HepG2 (cell line): Measurements from ENCODE around the gene SIRT7. TPM values are rescaled to one million over a fixed set of nuclear protein-coding genes. Genes with fewer than 3 reads are reported as not detected.

Source experiments
- ASH2L ChIP-seq: fragments of 300-600, 200-600 bp; sonication (generic); IDR thresholded peaks from 2 replicates; pipeline ENCODE4 v1.7.0; 2017; ENCODE audit warnings: low read depth, mild to moderate bottlenecking, moderate library complexity, mixed read lengths, low read length; ENCODE audit not compliant: insufficient read length
- CHD4 ChIP-seq: fragments of 200-600 bp; sonication (generic); IDR thresholded peaks from 2 replicates; pipeline ENCODE4 v1.7.0; 2017; ENCODE audit warnings: mild to moderate bottlenecking, low read length, borderline replicate concordance
- HIC2 ChIP-seq: sonication (generic); formaldehyde crosslinking; IDR thresholded peaks from 2 replicates; pipeline ENCODE4 v1.9.0; 2022; ENCODE audit warnings: low read depth, missing genetic modification reagents
- LCORL ChIP-seq, 2 experiments: fragments of 450-650 bp in 1 of 2; sonication (generic) in 1 of 2; formaldehyde crosslinking in 1 of 2; IDR thresholded peaks; 2 replicates each; pipeline versions ENCODE4 v1.5.0 to v1.6.1; 2017 to 2020; ENCODE audit warnings: antibody characterized with exemption in 1 of 2, missing genetic modification reagents in 1 of 2
- SMARCC2 ChIP-seq: fragments of 450-650 bp; IDR thresholded peaks from 2 replicates; pipeline ENCODE4 v1.6.1; 2017; ENCODE audit warnings: antibody characterized with exemption, mild to moderate bottlenecking
- SOX5 ChIP-seq: IDR thresholded peaks from 2 replicates; pipeline ENCODE4 v1.6.1; 2016; ENCODE audit warnings: borderline replicate concordance
- SSRP1 ChIP-seq: IDR thresholded peaks from 2 replicates; pipeline ENCODE4 v1.6.1; 2016; ENCODE audit warnings: control low read depth
- TCF7 ChIP-seq: sonication (generic); IDR thresholded peaks from 2 replicates; pipeline ENCODE4 v1.6.1; 2016; ENCODE audit warnings: antibody characterized with exemption, low read depth
- TOE1 ChIP-seq: sonication (generic); formaldehyde crosslinking; IDR thresholded peaks from 2 replicates; pipeline ENCODE4 v1.4.0; 2020; ENCODE audit warnings: mild to moderate bottlenecking, missing genetic modification reagents
- ZFP36L1 ChIP-seq: sonication (generic); formaldehyde crosslinking; IDR thresholded peaks from 2 replicates; pipeline ENCODE4 v1.8.0; 2022; ENCODE audit warnings: mild to moderate bottlenecking, missing genetic modification reagents, moderate library complexity
- ZNF782 ChIP-seq: sonication (generic); formaldehyde crosslinking; IDR thresholded peaks from 2 replicates; pipeline ENCODE4 v1.4.0; 2020; ENCODE audit warnings: missing genetic modification reagents, mild to moderate bottlenecking, borderline replicate concordance
- ZUFSP ChIP-seq: sonication (generic); formaldehyde crosslinking; IDR thresholded peaks from 2 replicates; pipeline ENCODE4 v1.9.0; 2021; ENCODE audit warnings: missing genetic modification reagents, mild to moderate bottlenecking, borderline replicate concordance
- polyA plus RNA-seq, 8 experiments: library from polyadenylated mRNA; depleted of rRNA in 3 of 8; stranded (reverse) in 7 of 8; unstranded in 1 of 8; fragments of >200 nt; fragmentation: Illumina TruSeq in 4 of 8; extraction: Trizol in 4 of 8; gene quantifications; 2 replicates each; pipeline versions ENCODE4 v1.2.1 to v1.2.3, GENCODE V29; 2011 to 2016; ENCODE audit warnings: low read depth in 4 of 8, missing spikeins in 1 of 8, mixed read lengths in 1 of 8; ENCODE audit not compliant: insufficient read depth in 1 of 8
- total RNA-seq, 5 experiments: library from RNA; depleted of rRNA; stranded (reverse); fragments of >200 nt; fragmentation: Illumina TruSeq; extraction: Trizol; gene quantifications; 2 replicates each; pipeline ENCODE4 v1.2.3, GENCODE V29; 2016; ENCODE audit warnings: low read depth in 1 of 5
- TF ChIP-seq, protein P1 (sequence below): sonication (generic); formaldehyde crosslinking; IDR thresholded peaks from 2 replicates; pipeline ENCODE4 v1.4.0; 2020; ENCODE audit warnings: missing genetic modification reagents, mild to moderate bottlenecking, borderline replicate concordance
- TF ChIP-seq, protein P2 (sequence below): sonication (generic); formaldehyde crosslinking; IDR thresholded peaks from 2 replicates; pipeline ENCODE4 v1.5.0; 2020; ENCODE audit warnings: missing genetic modification reagents
- TF ChIP-seq, protein P3 (sequence below): sonication (generic); formaldehyde crosslinking; IDR thresholded peaks from 2 replicates; pipeline ENCODE4 v1.4.0; 2020; ENCODE audit warnings: missing genetic modification reagents
- TF ChIP-seq, protein P4 (sequence below): sonication (generic); IDR thresholded peaks from 2 replicates; pipeline ENCODE4 v1.6.1; 2016; ENCODE audit warnings: low read depth, borderline replicate concordance
- TF ChIP-seq, protein P5 (sequence below): sonication (generic); formaldehyde crosslinking; IDR thresholded peaks from 2 replicates; pipeline ENCODE4 v1.8.0; 2022; ENCODE audit warnings: mild to moderate bottlenecking, missing genetic modification reagents, moderate library complexity

The SIRT7 gene
- total and polyA plus RNA-seq, 2 of the 13 experiments (the other 11 are each of a cell fraction or from before 2014, with no cell fraction given) = 8.3 to 24.8 TPM

GRCh38 chr17:81961521-81962498 is 43.8 kb upstream of the SIRT7 start (continued):
- TF ChIP-seq ZFP36L1 (CRISPR knock-in tag) = no peak
- TF ChIP-seq ZUFSP (CRISPR knock-in tag) = no peak
- TF ChIP-seq HIC2 = no peak; the same call in 1 of the 2 replicates
- TF ChIP-seq, protein P1, sequence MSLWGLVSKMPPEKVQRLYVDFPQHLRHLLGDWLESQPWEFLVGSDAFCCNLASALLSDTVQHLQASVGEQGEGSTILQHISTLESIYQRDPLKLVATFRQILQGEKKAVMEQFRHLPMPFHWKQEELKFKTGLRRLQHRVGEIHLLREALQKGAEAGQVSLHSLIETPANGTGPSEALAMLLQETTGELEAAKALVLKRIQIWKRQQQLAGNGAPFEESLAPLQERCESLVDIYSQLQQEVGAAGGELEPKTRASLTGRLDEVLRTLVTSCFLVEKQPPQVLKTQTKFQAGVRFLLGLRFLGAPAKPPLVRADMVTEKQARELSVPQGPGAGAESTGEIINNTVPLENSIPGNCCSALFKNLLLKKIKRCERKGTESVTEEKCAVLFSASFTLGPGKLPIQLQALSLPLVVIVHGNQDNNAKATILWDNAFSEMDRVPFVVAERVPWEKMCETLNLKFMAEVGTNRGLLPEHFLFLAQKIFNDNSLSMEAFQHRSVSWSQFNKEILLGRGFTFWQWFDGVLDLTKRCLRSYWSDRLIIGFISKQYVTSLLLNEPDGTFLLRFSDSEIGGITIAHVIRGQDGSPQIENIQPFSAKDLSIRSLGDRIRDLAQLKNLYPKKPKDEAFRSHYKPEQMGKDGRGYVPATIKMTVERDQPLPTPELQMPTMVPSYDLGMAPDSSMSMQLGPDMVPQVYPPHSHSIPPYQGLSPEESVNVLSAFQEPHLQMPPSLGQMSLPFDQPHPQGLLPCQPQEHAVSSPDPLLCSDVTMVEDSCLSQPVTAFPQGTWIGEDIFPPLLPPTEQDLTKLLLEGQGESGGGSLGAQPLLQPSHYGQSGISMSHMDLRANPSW (CRISPR knock-in tag) = no peak
- peak; percentile 6 for TF ChIP-seq ASH2L
- TF ChIP-seq ZNF782 (CRISPR knock-in tag) = no peak
- no peak for TF ChIP-seq SOX5 (CRISPR knock-in tag)
- TF ChIP-seq, protein P2, sequence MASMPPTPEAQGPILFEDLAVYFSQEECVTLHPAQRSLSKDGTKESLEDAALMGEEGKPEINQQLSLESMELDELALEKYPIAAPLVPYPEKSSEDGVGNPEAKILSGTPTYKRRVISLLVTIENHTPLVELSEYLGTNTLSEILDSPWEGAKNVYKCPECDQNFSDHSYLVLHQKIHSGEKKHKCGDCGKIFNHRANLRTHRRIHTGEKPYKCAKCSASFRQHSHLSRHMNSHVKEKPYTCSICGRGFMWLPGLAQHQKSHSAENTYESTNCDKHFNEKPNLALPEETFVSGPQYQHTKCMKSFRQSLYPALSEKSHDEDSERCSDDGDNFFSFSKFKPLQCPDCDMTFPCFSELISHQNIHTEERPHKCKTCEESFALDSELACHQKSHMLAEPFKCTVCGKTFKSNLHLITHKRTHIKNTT = no peak
- TF ChIP-seq SMARCC2 = no peak
- TF ChIP-seq CHD4 = no peak
- TF ChIP-seq SSRP1 = 0 out of 2 replicates have a peak, but pooled peaks have one; percentile 26
- TF ChIP-seq TOE1 (CRISPR knock-in tag) = no peak; the same call in 1 of the 2 replicates
- TF ChIP-seq TCF7 = no peak
- TF ChIP-seq LCORL (IDR thresholded peaks at IDR 0.05) = no peak
- TF ChIP-seq LCORL (CRISPR knock-in tag; IDR thresholded peaks at IDR 0.05) = no peak
- TF ChIP-seq, protein P3, sequence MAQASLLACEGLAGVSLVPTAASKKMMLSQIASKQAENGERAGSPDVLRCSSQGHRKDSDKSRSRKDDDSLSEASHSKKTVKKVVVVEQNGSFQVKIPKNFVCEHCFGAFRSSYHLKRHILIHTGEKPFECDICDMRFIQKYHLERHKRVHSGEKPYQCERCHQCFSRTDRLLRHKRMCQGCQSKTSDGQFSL = no peak
- TF ChIP-seq, protein P4, sequence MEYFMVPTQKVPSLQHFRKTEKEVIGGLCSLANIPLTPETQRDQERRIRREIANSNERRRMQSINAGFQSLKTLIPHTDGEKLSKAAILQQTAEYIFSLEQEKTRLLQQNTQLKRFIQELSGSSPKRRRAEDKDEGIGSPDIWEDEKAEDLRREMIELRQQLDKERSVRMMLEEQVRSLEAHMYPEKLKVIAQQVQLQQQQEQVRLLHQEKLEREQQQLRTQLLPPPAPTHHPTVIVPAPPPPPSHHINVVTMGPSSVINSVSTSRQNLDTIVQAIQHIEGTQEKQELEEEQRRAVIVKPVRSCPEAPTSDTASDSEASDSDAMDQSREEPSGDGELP = peak; percentile 39; the same call in 1 of the 2 replicates
- TF ChIP-seq, protein P5, sequence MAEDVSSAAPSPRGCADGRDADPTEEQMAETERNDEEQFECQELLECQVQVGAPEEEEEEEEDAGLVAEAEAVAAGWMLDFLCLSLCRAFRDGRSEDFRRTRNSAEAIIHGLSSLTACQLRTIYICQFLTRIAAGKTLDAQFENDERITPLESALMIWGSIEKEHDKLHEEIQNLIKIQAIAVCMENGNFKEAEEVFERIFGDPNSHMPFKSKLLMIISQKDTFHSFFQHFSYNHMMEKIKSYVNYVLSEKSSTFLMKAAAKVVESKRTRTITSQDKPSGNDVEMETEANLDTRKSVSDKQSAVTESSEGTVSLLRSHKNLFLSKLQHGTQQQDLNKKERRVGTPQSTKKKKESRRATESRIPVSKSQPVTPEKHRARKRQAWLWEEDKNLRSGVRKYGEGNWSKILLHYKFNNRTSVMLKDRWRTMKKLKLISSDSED = no peak
